Neuronal stem cell (in vitro differentiated cells): ENCODE measurements around the gene PRSS33.

ENCODE experiments used
- DNase-seq: peaks from one replicate; pipeline ENCODE4 v3.0.0-alpha.2; 2013; ENCODE audit warnings: low spot score
- H2AFZ ChIP-seq: one replicate; pipeline ENCODE4 v1.6.1; 2013; ENCODE audit warnings: mild to moderate bottlenecking, low read length, inconsistent platforms
- H2AK5ac ChIP-seq: 2 replicates; pipeline ENCODE4 v1.6.1; 2013; ENCODE audit warnings: low read depth, mild to moderate bottlenecking, inconsistent platforms, low read length, moderate library complexity, mixed read lengths
- H2BK120ac ChIP-seq: 2 replicates; pipeline ENCODE4 v1.6.1; 2013; ENCODE audit warnings: low read depth, mild to moderate bottlenecking, inconsistent platforms, low read length, moderate library complexity, mixed read lengths
- H2BK12ac ChIP-seq: one replicate; pipeline ENCODE4 v1.6.1; 2013; ENCODE audit warnings: low read length, inconsistent platforms
- H2BK15ac ChIP-seq: 2 replicates; pipeline ENCODE4 v1.6.1; 2013; ENCODE audit warnings: mild to moderate bottlenecking, low read length, inconsistent platforms, mixed read lengths
- H2BK5ac ChIP-seq: one replicate; pipeline ENCODE4 v1.6.1; 2013; ENCODE audit warnings: inconsistent platforms, mild to moderate bottlenecking, low read length, moderate library complexity
- H3K14ac ChIP-seq: one replicate; pipeline ENCODE4 v1.6.1; 2013; ENCODE audit warnings: low read length, inconsistent platforms
- H3K18ac ChIP-seq: 2 replicates; pipeline ENCODE4 v1.6.1; 2013; ENCODE audit warnings: low read length, inconsistent platforms
- H3K23ac ChIP-seq: 2 replicates; pipeline ENCODE4 v1.6.1; 2013; ENCODE audit warnings: low read depth, mild to moderate bottlenecking, mixed read lengths, low read length, inconsistent platforms; ENCODE audit not compliant: poor library complexity
- H3K27ac ChIP-seq: replicated peaks from 3 replicates; pipeline ENCODE4 v1.5.1; 2013; ENCODE audit warnings: low read length, inconsistent platforms
- H3K27me3 ChIP-seq, 3 experiments: 2 replicates each; pipeline ENCODE4 v1.6.1; 2013; ENCODE audit warnings: low read length in 3 of 3, mild to moderate bottlenecking in 2 of 3, inconsistent platforms in 1 of 3, low read depth in 1 of 3, mixed read lengths in 1 of 3, moderate library complexity in 1 of 3; ENCODE audit not compliant: control insufficient read depth in 3 of 3, insufficient read depth in 3 of 3
- H3K36me3 ChIP-seq, 2 donors: replicated peaks in 1 of 2; 2 replicates each; pipeline ENCODE4 v1.6.1; 2013; ENCODE audit warnings: low read length in 2 of 2; ENCODE audit not compliant: control insufficient read depth in 2 of 2, insufficient read depth in 2 of 2
- H3K4ac ChIP-seq: 2 replicates; pipeline ENCODE4 v1.6.1; 2013; ENCODE audit warnings: inconsistent platforms, mild to moderate bottlenecking, low read length, moderate library complexity
- H3K4me1 ChIP-seq, 2 donors: 1 replicate in 1 of 2; 2 replicates in 1 of 2; pipeline ENCODE4 v1.6.1; 2013; ENCODE audit warnings: low read length in 2 of 2, low read depth in 1 of 2; ENCODE audit not compliant: control insufficient read depth in 2 of 2, insufficient read depth in 1 of 2
- H3K4me2 ChIP-seq: one replicate; pipeline ENCODE4 v1.6.1; 2013; ENCODE audit warnings: mild to moderate bottlenecking, low read length, inconsistent platforms; ENCODE audit not compliant: insufficient read depth, poor library complexity, severe bottlenecking
- H3K4me3 ChIP-seq, 2 donors: 2 replicates each; pipeline ENCODE4 v1.5.1; 2013; ENCODE audit warnings: low read length in 2 of 2, mild to moderate bottlenecking in 2 of 2, inconsistent platforms in 1 of 2, moderate library complexity in 1 of 2
- H3K79me1 ChIP-seq: one replicate; pipeline ENCODE4 v1.6.1; 2013; ENCODE audit warnings: low read depth, mild to moderate bottlenecking, inconsistent platforms, low read length, moderate library complexity
- H3K9ac ChIP-seq: one replicate; pipeline ENCODE4 v1.6.1; 2013; ENCODE audit warnings: mild to moderate bottlenecking, low read depth, low read length, inconsistent platforms; ENCODE audit not compliant: poor library complexity
- H3K9me3 ChIP-seq, 2 donors: replicated peaks in 1 of 2; 2 replicates each; pipeline versions ENCODE3 to v1.6.1; 2013; ENCODE audit warnings: low read length in 2 of 2, mild to moderate bottlenecking in 2 of 2, inconsistent platforms in 1 of 2, low read depth in 1 of 2, mixed read lengths in 1 of 2, moderate library complexity in 1 of 2; ENCODE audit not compliant: control insufficient read depth in 2 of 2, insufficient read depth in 1 of 2
- H4K8ac ChIP-seq: one replicate; pipeline ENCODE4 v1.6.1; 2013; ENCODE audit warnings: low read depth, mild to moderate bottlenecking, inconsistent platforms, low read length, moderate library complexity
- H4K91ac ChIP-seq: one replicate; pipeline ENCODE4 v1.6.1; 2013; ENCODE audit warnings: low read length, low read depth, mild to moderate bottlenecking, inconsistent platforms; ENCODE audit not compliant: poor library complexity
- WGBS, 2 donors: extraction: QIAGEN DNeasy Blood & Tissue Kit; methylation state at CpG; one replicate each; pipeline ENCODE4 v1.1.7; 2013; ENCODE audit warnings: missing lambda C conversion rate in 2 of 2, mixed read lengths in 1 of 2; ENCODE audit not compliant: insufficient read length in 2 of 2, insufficient replicate concordance in 1 of 2; ENCODE audit errors: extremely low coverage in 2 of 2; 5-methylcytosine and 5-hydroxymethylcytosine counted together

Gene PRSS33

GRCh38 chr16:2738615-2739014, 48.7 kb downstream of the PRSS33 start:
- no peak overlapping the region for H4K91ac ChIP-seq
- H3K4me3 ChIP-seq = no peak overlapping the region
- no peak overlapping the region for H2BK15ac ChIP-seq
- H3K4me2 ChIP-seq = no peak overlapping the region
- H4K8ac ChIP-seq = no peak overlapping the region
- H3K18ac ChIP-seq = no peak overlapping the region
- H2BK5ac ChIP-seq = peak overlapping the region; percentile 87
- no peak overlapping the region for H3K23ac ChIP-seq
- H3K9me3 ChIP-seq = no peaks in the 10 kb centered on the region
- H3K27me3 ChIP-seq = no peaks in the 10 kb centered on the region
- no peak overlapping the region for H2BK120ac ChIP-seq
- no peak overlapping the region for H2BK12ac ChIP-seq
- H3K9ac ChIP-seq = no peak overlapping the region
- no peak overlapping the region for H2AFZ ChIP-seq
- no peak for DNase-seq
- no peaks in the 10 kb centered on the region for H3K36me3 ChIP-seq
- no CpG with 5 or more reads among the region's 5 CpGs for WGBS, 2 donors
- no peaks in the 10 kb centered on the region for H3K79me1 ChIP-seq
- H3K4me1 ChIP-seq = peaks cover 3 to 18% of the 10 kb centered on the region in 2 donors
- no peak overlapping the region for H3K4ac ChIP-seq
- H3K27ac ChIP-seq = no peak overlapping the region
- H2AK5ac ChIP-seq = peak overlapping the region; percentile 65
- no peak overlapping the region for H3K14ac ChIP-seq

GRCh38 chr16:2737895-2738418, 49.4 kb downstream of the PRSS33 start:
- H3K79me1 ChIP-seq = no peaks in the 10 kb centered on the region
- no peak for DNase-seq
- H3K9ac ChIP-seq = no peak overlapping the region
- no peak overlapping the region for H3K4me2 ChIP-seq
- H2BK15ac ChIP-seq = peak overlapping the region; percentile 58
- no peaks in the 10 kb centered on the region for H3K9me3 ChIP-seq
- no peak overlapping the region for H2AFZ ChIP-seq
- no peak overlapping the region for H3K4me3 ChIP-seq
- peak overlapping the region; percentile 43 for H4K8ac ChIP-seq
- H3K4ac ChIP-seq = no peak overlapping the region
- no peak overlapping the region for H3K18ac ChIP-seq
- H2BK120ac ChIP-seq = no peak overlapping the region
- no peak overlapping the region for H3K14ac ChIP-seq
- no peaks in the 10 kb centered on the region for H3K27me3 ChIP-seq
- H3K27ac ChIP-seq = no peak overlapping the region
- H2BK5ac ChIP-seq = peak overlapping the region; percentile 24
- H3K4me1 ChIP-seq = peaks cover 3 to 18% of the 10 kb centered on the region in 2 donors
- no peak overlapping the region for H2BK12ac ChIP-seq
- H4K91ac ChIP-seq = no peak overlapping the region
- H3K36me3 ChIP-seq = no peaks in the 10 kb centered on the region
- no CpG with 5 or more reads among the region's 7 CpGs for WGBS, 2 donors
- H3K23ac ChIP-seq = no peak overlapping the region
- peak overlapping the region; percentile 68 for H2AK5ac ChIP-seq

GRCh38 chr16:2737238-2737605, 50.1 kb downstream of the PRSS33 start:
- Histone ChIP-seq H2AFZ (peak overlapping the region; percentile 47), H4K91ac (no peak overlapping the region), H3K23ac (no peak overlapping the region), H3K14ac (no peak overlapping the region), H2BK12ac (no peak overlapping the region), H3K79me1 (no peaks in the 10 kb centered on the region), H2BK5ac (no peak overlapping the region), H3K27me3 (no peaks in the 10 kb centered on the region), H3K4ac (no peak overlapping the region), H3K9ac (no peak overlapping the region), H3K36me3 (no peaks in the 10 kb centered on the region), H2BK120ac (no peak overlapping the region), H2BK15ac (no peak overlapping the region), H3K4me1 (peaks cover 3 to 18% of the 10 kb centered on the region in 2 donors), H3K4me3 (no peak overlapping the region), H3K27ac (no peak overlapping the region), H3K18ac (no peak overlapping the region), H3K4me2 (no peak overlapping the region), H3K9me3 (no peaks in the 10 kb centered on the region), H4K8ac (no peak overlapping the region), H2AK5ac (peak overlapping the region; percentile 68)
- WGBS, 2 donors = no CpG with 5 or more reads among the region's 5 CpGs
- no peak for DNase-seq

GRCh38 chr16:2736476-2737237, 50.7 kb downstream of the PRSS33 start:
- Histone ChIP-seq H3K4me1 (peaks cover 3 to 18% of the 10 kb centered on the region in 2 donors), H3K9me3 (no peaks in the 10 kb centered on the region), H4K8ac (no peak overlapping the region), H3K27ac (no peak overlapping the region), H2AFZ (peak overlapping the region; percentile 47), H3K4me3 (peak overlapping the region in 1 of 2 donors; percentile 53), H3K18ac (no peak overlapping the region), H2BK120ac (no peak overlapping the region), H3K27me3 (no peaks in the 10 kb centered on the region), H2BK12ac (no peak overlapping the region), H3K14ac (no peak overlapping the region), H2BK15ac (no peak overlapping the region), H3K9ac (no peak overlapping the region), H2BK5ac (no peak overlapping the region), H3K79me1 (no peaks in the 10 kb centered on the region), H3K4ac (peak overlapping the region; percentile 60), H2AK5ac (peak overlapping the region; percentile 7), H3K4me2 (no peak overlapping the region), H4K91ac (no peak overlapping the region), H3K23ac (no peak overlapping the region), H3K36me3 (no peaks in the 10 kb centered on the region)
- no CpG with 5 or more reads among the region's 11 CpGs for WGBS, 2 donors
- no peak for DNase-seq
